Pancreas (tissue), 10 donors: ENCODE data around the gene RHBDL2. TPM values are rescaled to one million over a fixed set of nuclear protein-coding genes. Genes with fewer than 3 reads are reported as not detected.
A peak's percentile ranks its signal among the peaks of the same experiment; 100 is the strongest.

Source experiments
- ATAC-seq, 4 donors: fragments of 200-7000 bp; cut with Tn5 transposase; one replicate each; pipeline versions ENCODE4 v1.8.0 to v1.9.1; 2020; ENCODE audit warnings: mild to moderate bottlenecking in 4 of 4, moderate library complexity in 4 of 4
- DNase-seq, 6 donors: peaks; one replicate each; pipeline ENCODE4 v3.0.0-alpha.2; 2020
- FAIRE-seq: peaks from 2 replicates; lab custom pipeline; 2012; peaks lifted over from hg19 to GRCh38; lab: Jason Lieb, UNC
- H3K27ac ChIP-seq, 4 donors: fragments of 200-600 bp; sonication (generic); 1 replicate in 3 of 4; 2 replicates in 1 of 4; pipeline versions ENCODE4 v1.5.0 to v1.8.0; 2020
- H3K27me3 ChIP-seq, 4 donors: fragments of 200-600 bp; one replicate each; pipeline ENCODE4 v1.8.0; 2021
- H3K36me3 ChIP-seq, 3 donors: fragments of 200-600 bp; sonication (generic) in 1 of 3; one replicate each; pipeline versions ENCODE4 v1.5.0 to v1.8.0; 2020 to 2021
- H3K4me1 ChIP-seq, 3 donors: fragments of 200-600 bp; one replicate each; pipeline ENCODE4 v1.8.0; 2021
- H3K4me3 ChIP-seq, 4 donors: fragments of 200-600 bp; sonication (generic) in 2 of 4; one replicate each; pipeline versions ENCODE4 v1.5.0 to v1.8.0; 2020 to 2021
- H3K9me3 ChIP-seq, 4 donors: fragments of 200-600 bp; one replicate each; pipeline ENCODE4 v1.8.0; 2021
- CTCF ChIP-seq, 4 donors: fragments of 200-600 bp; sonication (generic) in 3 of 4; IDR thresholded peaks; one replicate each; pipeline versions ENCODE4 v1.5.0 to v1.8.0; 2021; ENCODE audit warnings: antibody characterized with exemption in 4 of 4
- WGBS, 2 donors: extraction: QIAGEN DNeasy Blood & Tissue Kit; methylation state at CpG; one replicate each; pipeline ENCODE4 v1.1.7; 2013; 5-methylcytosine and 5-hydroxymethylcytosine counted together
- intact Hi-C, 3 donors: fragments of 100-400 bp; cut with DNase I; formaldehyde crosslinking; loops; one replicate each; pipeline versions ENCODE4 v1.11.1 to v1.14.2; 2022
- polyA plus RNA-seq, 2 donors: library from polyadenylated mRNA; stranded (reverse); fragments of 200-250 nt; gene quantifications; one replicate each; pipeline ENCODE4 v1.2.3, GENCODE V29; 2013
- total RNA-seq, 6 donors: library from RNA; stranded (reverse); fragmentation: NEBNext Ultra II Directional in 4 of 6; extraction: Animal tissue kit (Norgen Biotek cat#: 25700) in 4 of 6; gene quantifications; one replicate each; pipeline versions ENCODE4 v1.2.1 to v1.2.4, GENCODE V29; 2021 to 2023
- donor health status: healthy with polysubstance abuse.
- donor health status: DM: no; HTN: no; CAD: no; lungs with moderate emphysema.
- donor health status: DM: no; HTN: no; CAD: no.
- donor health status: control.
- donor health status: control.
- donor health status: Bipolar disorder and iron deficiency.
- donor health status: DM: yes; HTN: yes; CAD: no.
- donor health status: DM: no; HTN: no; CAD: no.
- donor health status: DM: no; HTN: no; CAD: no.
- donor health status: DM: yes; HTN: yes; CAD: no.

Gene RHBDL2
- total and polyA plus RNA-seq, 8 donors: 0.05 to 1.9 (median 0.39) TPM

DNA sequence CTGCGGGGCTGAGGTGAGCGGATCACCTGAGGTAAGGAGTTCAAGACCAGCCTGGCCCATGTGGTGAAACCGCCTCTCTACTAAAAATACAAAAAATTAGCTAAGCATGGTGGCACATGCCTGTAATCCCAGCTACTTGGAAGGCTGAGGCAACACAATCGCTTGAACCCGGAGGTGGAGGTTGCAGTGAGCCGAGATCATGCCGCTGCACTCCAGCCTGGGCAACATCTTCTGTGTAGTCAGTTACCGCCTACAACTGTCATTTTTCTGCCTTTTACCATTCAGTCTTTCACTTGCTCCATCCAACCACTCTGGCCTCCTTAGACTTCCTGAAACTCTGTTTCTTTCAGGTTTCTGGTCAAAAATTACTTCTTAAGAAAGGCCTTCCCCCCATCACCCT lies 70.6 kb downstream of the RHBDL2 start:
- Histone ChIP-seq H3K4me3 (no peak overlapping the region), H3K36me3 (no peaks in the 10 kb centered on the region), H3K27me3 (no peaks in the 10 kb centered on the region), H3K9me3 (no peaks in the 10 kb centered on the region), H3K4me1 (peaks cover 0 to 12% (median 4%) of the 10 kb centered on the region in 3 donors), H3K27ac (no peak overlapping the region)
- FAIRE-seq (no peak), DNase-seq (no peak), ATAC-seq (no peak)
- WGBS, 2 donors: 94 to 96% methylated on average over 8 of the region's 8 CpGs
- intact Hi-C loops: no loop called here
- TF ChIP-seq CTCF (IDR thresholded peaks at IDR 0.05): no peak

DNA sequence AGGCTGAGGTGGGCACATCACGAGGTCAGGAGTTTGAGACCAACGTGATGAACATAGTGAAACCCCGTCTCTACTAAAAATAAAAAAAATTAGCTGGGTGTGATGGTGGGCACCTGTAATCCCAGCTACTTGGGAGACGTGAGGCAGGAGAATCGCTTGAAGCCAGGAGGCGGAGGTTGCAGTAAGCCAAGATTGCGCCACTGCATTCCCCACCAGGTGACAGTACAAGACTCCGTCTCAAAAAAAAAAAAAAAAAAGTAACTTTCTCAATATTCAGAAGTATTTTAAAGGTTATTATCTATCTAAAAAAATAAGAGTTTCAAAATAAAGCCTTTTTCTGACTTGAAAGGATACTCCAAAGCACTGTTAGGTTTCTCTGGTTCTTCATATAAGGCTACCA lies 74.4 kb downstream of the RHBDL2 start:
- no peak for FAIRE-seq
- no peak for ATAC-seq
- peaks cover 0 to 7% (median 0%) of the 10 kb centered on the region in 3 donors for H3K4me1 ChIP-seq
- H3K4me3 ChIP-seq: no peak overlapping the region
- H3K9me3 ChIP-seq: no peaks in the 10 kb centered on the region
- intact Hi-C loops: no loop called here
- TF ChIP-seq CTCF (IDR thresholded peaks at IDR 0.05): no peak
- H3K27ac ChIP-seq: no peak overlapping the region
- H3K36me3 ChIP-seq: no peaks in the 10 kb centered on the region
- WGBS, 2 donors: 89 to 94% methylated on average over 8 of the region's 8 CpGs
- H3K27me3 ChIP-seq: no peaks in the 10 kb centered on the region
- no peak for DNase-seq

- Histone ChIP-seq H3K36me3 (no peaks in the 10 kb centered on the region), H3K9me3 (no peaks in the 10 kb centered on the region), H3K27ac (no peak overlapping the region), H3K27me3 (no peaks in the 10 kb centered on the region), H3K4me3 (no peak overlapping the region), H3K4me1 (no peaks in the 10 kb centered on the region)
- no peak for TF ChIP-seq CTCF (IDR thresholded peaks at IDR 0.05)
- intact Hi-C loops: no loop called here
- ATAC-seq (no peak), FAIRE-seq (no peak), DNase-seq (no peak)
- WGBS, 2 donors: 71 to 81% methylated on average over 4 of the region's 4 CpGs
Measured at GRCh38 chr1:38865112-38865715, 76.4 kb downstream of the RHBDL2 start.

DNA sequence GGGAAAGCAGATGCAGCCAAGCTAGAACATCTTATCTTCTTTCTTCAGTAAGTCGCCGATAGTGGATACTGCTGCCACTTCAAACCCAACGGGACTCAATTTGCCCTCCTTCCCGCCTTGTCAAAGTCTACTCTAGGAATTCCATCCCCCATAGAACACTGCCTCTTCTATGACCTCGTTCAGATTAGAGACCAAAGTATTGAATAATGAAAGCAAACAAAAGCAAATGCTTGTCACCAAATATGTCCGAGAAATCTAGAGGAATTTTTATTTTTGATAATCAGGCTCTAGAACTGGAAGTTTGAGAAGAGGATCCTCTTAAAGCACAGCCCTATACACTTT lies 81.2 kb downstream of the RHBDL2 start:
- peaks cover 0 to 19% (median 8%) of the 10 kb centered on the region in 3 donors for H3K4me1 ChIP-seq
- H3K4me3 ChIP-seq: peak overlapping the region; percentile 74 to 94 (median 90)
- WGBS, 2 donors: 0 to 4% methylated on average over 6 of the region's 6 CpGs
- no peak for FAIRE-seq
- H3K27me3 ChIP-seq: no peaks in the 10 kb centered on the region
- peak overlapping the region in 3 of 4 donors; percentile 22 to 75 (median 65) for H3K27ac ChIP-seq
- no peaks in the 10 kb centered on the region for H3K36me3 ChIP-seq
- intact Hi-C loops: no loop called here
- TF ChIP-seq CTCF (IDR thresholded peaks at IDR 0.05): no peak
- H3K9me3 ChIP-seq: no peaks in the 10 kb centered on the region
- ATAC-seq: no peak
- peak in 1 of 6 donors; percentile 23 for DNase-seq
